VCaP (cell line): ENCODE measurements around the gene CD163L1.
"Not testable (repeated sequence)": the region's sequence is repeated elsewhere in the genome, so short reads cannot be mapped to it uniquely, and the experiment has no call there.

Experiments used
- H3K27ac ChIP-seq: fragments of 450-650 bp; 2 replicates; pipeline ENCODE4 v1.5.1; 2017
- TF ChIP-seq, protein P1 (sequence below): fragments of 450-650 bp; conservative IDR thresholded peaks from 2 replicates; pipeline ENCODE4 v1.5.1; 2017; ENCODE audit warnings: mild to moderate bottlenecking, moderate library complexity

Gene CD163L1

DNA sequence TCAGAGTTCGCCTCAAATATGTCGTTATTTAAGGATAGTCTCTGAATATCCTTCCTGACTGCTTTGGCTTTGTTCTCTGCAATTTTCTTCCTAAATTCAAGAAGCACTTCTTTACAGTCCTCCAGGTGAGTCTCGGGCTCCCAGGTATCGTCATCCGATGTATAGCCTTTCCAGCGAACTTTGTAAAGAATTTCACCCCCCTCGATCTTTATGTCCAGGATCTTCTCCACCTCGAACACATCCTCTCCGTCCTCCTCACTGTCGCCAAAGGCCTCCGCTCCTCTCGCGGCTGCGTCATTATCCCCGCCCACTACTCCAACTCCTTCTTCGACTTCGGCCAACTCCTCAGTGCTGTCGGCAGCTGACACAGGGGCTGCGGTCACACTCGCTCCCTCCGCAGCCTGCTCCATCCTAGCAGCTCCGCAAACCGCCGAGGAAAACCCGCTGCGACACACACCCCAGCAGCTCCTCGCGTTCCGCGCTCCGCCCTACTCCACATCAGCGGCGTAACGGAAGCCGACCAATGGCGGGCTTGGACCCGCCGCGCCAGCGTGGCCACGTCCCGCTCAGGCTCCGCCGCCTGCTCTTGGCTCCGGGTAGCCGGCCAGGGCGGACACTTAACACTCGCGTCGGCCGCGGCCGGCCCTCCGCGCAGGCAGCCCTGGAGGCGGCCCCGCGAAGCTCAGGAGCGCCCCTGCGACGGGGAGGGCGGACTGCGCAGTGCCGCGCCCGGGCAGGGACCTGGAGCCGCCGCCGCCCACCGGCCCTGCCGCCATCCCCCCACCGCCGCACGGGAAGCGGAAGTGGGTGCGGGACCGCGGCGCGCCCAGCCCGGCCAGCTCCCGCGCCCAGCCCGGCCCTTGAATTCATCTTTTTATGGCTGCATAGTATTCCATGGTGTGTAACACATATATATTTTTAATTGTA lies 4.1 kb downstream of the CD163L1 start:
- no peak overlapping the region for H3K27ac ChIP-seq
- TF ChIP-seq, protein P1, sequence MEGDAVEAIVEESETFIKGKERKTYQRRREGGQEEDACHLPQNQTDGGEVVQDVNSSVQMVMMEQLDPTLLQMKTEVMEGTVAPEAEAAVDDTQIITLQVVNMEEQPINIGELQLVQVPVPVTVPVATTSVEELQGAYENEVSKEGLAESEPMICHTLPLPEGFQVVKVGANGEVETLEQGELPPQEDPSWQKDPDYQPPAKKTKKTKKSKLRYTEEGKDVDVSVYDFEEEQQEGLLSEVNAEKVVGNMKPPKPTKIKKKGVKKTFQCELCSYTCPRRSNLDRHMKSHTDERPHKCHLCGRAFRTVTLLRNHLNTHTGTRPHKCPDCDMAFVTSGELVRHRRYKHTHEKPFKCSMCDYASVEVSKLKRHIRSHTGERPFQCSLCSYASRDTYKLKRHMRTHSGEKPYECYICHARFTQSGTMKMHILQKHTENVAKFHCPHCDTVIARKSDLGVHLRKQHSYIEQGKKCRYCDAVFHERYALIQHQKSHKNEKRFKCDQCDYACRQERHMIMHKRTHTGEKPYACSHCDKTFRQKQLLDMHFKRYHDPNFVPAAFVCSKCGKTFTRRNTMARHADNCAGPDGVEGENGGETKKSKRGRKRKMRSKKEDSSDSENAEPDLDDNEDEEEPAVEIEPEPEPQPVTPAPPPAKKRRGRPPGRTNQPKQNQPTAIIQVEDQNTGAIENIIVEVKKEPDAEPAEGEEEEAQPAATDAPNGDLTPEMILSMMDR: peak; percentile 37

DNA sequence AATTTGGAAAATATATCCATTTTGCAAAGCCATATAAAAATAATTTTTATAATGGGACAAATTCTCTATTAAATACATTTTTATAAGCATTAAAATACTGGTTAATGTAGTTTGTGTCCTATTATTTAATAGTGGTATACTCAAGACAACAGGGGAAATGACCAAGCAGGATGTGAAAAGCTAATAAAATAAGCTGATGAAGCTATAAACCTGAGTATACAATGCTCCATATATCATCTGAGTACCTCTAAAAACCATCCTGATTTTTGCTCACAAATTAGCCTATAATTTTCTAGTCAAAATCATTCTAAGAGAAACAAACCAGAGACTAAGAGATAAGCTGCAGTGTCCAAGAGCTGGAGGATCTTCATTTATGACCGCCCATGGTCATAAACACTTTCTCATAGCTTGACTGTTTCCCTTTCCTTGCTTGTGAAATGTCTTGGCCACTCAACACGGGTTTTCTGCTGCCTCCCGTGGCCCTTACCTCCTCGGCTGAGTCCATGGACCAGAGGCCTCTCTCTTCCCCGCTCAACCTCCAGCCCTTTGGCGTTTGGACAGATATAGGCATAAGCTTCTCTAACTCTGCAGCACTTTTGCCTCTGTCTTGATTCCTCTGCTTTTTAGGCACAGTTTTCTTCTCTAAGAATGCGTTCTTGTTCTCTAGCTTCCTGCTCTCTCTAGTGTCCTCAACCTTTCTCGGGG lies 5.5 kb downstream of the CD163L1 start:
- H3K27ac ChIP-seq: not testable (repeated sequence)

DNA sequence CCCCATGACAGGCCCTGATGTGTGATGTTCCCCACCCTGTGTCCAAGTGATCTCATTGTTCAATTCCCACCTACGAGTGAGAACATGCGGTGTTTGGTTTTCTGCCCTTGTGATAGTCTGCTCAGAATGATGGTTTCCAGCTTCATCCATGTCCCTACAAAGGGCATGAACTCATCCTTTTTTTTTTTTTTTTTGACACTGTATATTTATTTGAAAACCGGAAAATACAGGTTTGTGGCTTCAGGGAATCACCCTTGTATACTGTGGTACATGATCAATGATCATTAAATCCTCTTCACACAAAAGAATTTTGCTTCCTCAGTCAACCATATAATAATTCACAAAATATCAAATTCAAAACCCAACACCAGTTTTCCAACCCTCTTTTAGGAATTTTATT lies 6.5 kb downstream of the CD163L1 start:
- H3K27ac ChIP-seq: not testable (repeated sequence)

DNA sequence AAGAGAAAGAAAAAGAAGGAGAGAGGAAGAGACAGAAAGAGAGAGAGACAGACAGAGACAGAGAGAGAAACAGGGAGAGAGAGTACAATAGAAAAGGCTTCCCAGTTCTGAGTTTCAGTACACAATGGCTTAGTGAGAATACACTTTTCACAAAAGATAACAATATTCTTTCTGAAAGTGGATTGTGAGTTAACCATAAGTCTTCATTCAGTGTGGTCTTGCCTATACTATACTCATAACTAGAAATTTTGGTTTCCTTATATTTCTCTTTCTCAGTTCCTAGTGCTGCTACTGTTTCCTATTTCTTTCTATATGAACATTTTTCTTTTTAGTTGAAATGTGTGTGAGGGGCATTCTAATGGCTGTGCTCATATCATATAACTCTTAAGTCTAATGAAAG lies 9.3 kb downstream of the CD163L1 start:
- no peak overlapping the region for H3K27ac ChIP-seq
- TF ChIP-seq, protein P1: no peak

DNA sequence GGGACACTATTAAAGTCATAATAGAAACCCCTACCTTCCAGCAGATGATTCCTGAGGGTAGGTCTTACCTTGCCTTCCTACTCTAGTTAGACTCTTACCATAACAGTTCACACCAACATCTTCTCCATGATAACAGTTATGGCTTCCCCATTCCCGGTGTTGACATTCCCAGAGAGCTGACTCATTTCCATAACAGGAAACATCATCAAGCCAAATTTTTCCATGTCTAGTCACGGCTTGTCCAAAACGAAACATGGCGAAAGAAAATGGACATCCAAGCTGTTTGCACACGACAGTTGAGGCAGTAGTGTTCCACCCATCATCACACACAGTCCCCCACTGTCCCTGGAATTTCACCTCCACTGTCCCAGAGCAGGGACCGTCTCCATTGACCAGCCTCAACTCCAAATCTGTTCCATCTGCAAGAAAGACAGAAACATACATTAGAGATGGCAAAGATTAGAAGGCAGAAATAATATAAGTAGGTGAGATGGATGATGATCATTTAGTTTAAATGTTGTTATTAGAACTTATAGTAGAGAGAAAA lies 10.6 kb downstream of the CD163L1 start:
- TF ChIP-seq, protein P1: no peak
- no peak overlapping the region for H3K27ac ChIP-seq

DNA sequence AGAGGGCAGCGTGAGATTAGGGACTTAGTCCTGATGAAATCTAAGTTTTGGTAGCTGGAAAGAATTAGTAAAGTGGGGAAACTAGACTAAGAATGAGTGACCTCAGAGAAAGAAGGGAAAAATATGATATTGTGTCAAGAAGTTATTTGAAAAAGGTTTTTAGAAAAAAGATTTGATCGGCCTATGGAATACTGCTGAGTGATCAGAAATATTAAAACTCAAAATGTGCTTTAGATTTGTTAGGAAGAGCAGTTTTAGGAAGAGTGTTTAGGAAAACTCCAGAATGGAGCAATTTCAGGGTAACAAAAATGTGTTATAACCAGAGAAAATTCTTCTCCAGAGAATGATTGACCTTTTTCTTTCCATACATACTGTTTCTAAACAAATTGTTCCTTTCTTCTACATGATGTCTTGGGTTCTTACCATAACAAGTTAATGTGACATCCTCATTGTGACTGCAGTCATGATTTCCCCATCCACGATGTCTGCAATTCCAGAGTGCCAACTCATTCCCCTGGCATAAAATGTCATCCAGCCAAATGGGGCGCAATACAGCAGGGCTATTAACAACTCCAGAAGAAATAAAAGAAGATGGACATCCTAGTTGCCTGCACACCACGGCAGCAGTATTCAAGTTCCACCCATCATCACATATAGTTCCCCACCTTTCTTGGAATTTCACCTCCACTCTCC lies 11.8 kb downstream of the CD163L1 start:
- TF ChIP-seq, protein P1: no peak
- no peak overlapping the region for H3K27ac ChIP-seq

DNA sequence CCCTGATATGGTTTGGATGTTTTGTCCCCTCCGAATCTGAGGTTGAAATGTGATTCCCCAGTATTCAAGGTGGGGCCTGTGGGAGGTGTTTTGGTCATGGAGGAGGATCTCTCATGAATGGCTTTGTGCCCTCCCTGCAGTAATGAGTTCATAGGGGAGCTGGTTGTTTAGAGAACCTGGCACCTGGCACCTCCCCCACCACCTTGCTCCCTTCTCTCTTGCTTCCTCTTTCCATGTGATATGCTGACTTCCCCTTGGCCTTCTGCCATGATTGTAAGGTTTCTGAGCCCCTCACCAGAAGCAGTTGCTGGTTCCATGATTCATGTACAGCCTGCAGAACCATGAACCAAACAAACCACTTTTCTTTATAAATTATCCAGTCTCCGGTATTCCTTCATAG lies 32.6 kb downstream of the CD163L1 start:
- no peak overlapping the region for H3K27ac ChIP-seq
- TF ChIP-seq, protein P1: no peak

DNA sequence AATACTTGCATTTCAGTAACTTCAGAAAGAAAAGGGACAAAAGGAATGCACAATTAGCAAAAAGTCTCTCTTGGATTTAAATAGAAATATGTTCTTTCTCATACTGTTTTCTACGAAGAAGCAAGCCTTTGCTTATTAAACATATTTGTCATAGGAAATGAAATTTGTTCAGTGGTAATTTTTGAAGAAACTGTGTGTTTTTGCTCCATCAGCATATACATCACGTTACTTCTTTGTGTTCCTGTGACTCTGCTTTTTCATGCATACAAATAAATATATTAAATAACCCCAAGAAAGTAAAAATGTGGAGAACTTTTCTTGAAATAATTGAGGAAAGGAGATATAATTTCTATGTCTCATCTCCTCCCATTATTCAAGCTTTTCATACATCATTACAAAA lies 39.7 kb downstream of the CD163L1 start:
- TF ChIP-seq, protein P1: no peak
- no peak overlapping the region for H3K27ac ChIP-seq
